ENCODE results near the gene KLHL29. TPM values are rescaled to one million over a fixed set of nuclear protein-coding genes. Genes with fewer than 3 reads are reported as not detected.

The KLHL29 gene
- total RNA-seq, 1 donor from 2014 or later: 16.3 TPM

GRCh38 chr2:23534771-23535170, 149.8 kb downstream of the KLHL29 start:
- no peak overlapping the region for H3K27ac ChIP-seq

GRCh38 chr2:23536326-23536725, 151.3 kb downstream of the KLHL29 start:
- DNase-seq (ENCODE audit: low spot score in 2 of 2): no peak
- H3K27ac ChIP-seq: no peak overlapping the region
- no peaks in the 10 kb centered on the region for H3K36me3 ChIP-seq
- no peaks in the 10 kb centered on the region for H3K4me1 ChIP-seq
- no peak overlapping the region for H3K4me3 ChIP-seq
- H3K27me3 ChIP-seq: no peaks in the 10 kb centered on the region
- H3K9me3 ChIP-seq: no peaks in the 10 kb centered on the region
- intact Hi-C loops (cut with DNase I): no loop called here
- TF ChIP-seq CTCF (IDR thresholded peaks at IDR 0.05): no peak

More at GRCh38 chr2:23534771-23535170, 149.8 kb downstream of the KLHL29 start:
- Histone ChIP-seq H3K4me1 (no peaks in the 10 kb centered on the region), H3K36me3 (no peaks in the 10 kb centered on the region), H3K9me3 (no peaks in the 10 kb centered on the region), H3K4me3 (no peak overlapping the region), H3K27me3 (no peaks in the 10 kb centered on the region)
- no peak for TF ChIP-seq CTCF (IDR thresholded peaks at IDR 0.05)
- intact Hi-C loops (cut with DNase I): no loop called here
- no peak for DNase-seq (ENCODE audit: low spot score in 2 of 2)

GRCh38 chr2:23537991-23538390, 153.0 kb downstream of the KLHL29 start:
- DNase-seq (ENCODE audit: low spot score in 2 of 2): no peak
- H3K4me1 ChIP-seq: no peaks in the 10 kb centered on the region
- no peaks in the 10 kb centered on the region for H3K36me3 ChIP-seq
- no peaks in the 10 kb centered on the region for H3K9me3 ChIP-seq
- no peak for TF ChIP-seq CTCF (IDR thresholded peaks at IDR 0.05)
- H3K27me3 ChIP-seq: no peaks in the 10 kb centered on the region
- no peak overlapping the region for H3K4me3 ChIP-seq
- intact Hi-C loops (cut with DNase I): no loop called here
- no peak overlapping the region for H3K27ac ChIP-seq

GRCh38 chr2:23538566-23538965, 153.6 kb downstream of the KLHL29 start:
- H3K9me3 ChIP-seq: no peaks in the 10 kb centered on the region
- no peaks in the 10 kb centered on the region for H3K4me1 ChIP-seq
- DNase-seq (ENCODE audit: low spot score in 2 of 2): no peak
- intact Hi-C loops (cut with DNase I): no loop called here
- no peaks in the 10 kb centered on the region for H3K36me3 ChIP-seq
- no peak for TF ChIP-seq CTCF (IDR thresholded peaks at IDR 0.05)
- H3K27me3 ChIP-seq: no peaks in the 10 kb centered on the region
- H3K4me3 ChIP-seq: no peak overlapping the region
- H3K27ac ChIP-seq: no peak overlapping the region

- Histone ChIP-seq H3K4me1 (peaks cover 0 to 6% of the 10 kb centered on the region in 2 donors), H3K9me3 (no peaks in the 10 kb centered on the region), H3K36me3 (no peaks in the 10 kb centered on the region), H3K27me3 (no peaks in the 10 kb centered on the region), H3K4me3 (no peak overlapping the region), H3K27ac (no peak overlapping the region)
- TF ChIP-seq CTCF (IDR thresholded peaks at IDR 0.05): no peak
- intact Hi-C loops (cut with DNase I): no loop called here
- no peak for DNase-seq (ENCODE audit: low spot score in 2 of 2)
Observed at GRCh38 chr2:23540804-23541360, 155.9 kb downstream of the KLHL29 start.
